H1 (cell line): Measurements from ENCODE around the gene DGUOK. TPM values are rescaled to one million over a fixed set of nuclear protein-coding genes. Genes with fewer than 3 reads are reported as not detected.

Experiments used
- CTCF ChIA-PET: fragments of 300-600 bp; sonication (Branson Sonifier 250); formaldehyde crosslinking; loops from one replicate; lab custom pipeline; 2021; ENCODE audit not compliant: partially characterized antibody; lab: Charles Lee
- POLR2A ChIA-PET: fragments of 300-600 bp; sonication (Branson Sonifier 250); formaldehyde crosslinking; loops from one replicate; lab custom pipeline; 2021; ENCODE audit warnings: inconsistent platforms; ENCODE audit not compliant: partially characterized antibody; lab: Charles Lee
- DNase-seq, 2 experiments: peaks; one replicate each; pipeline versions ENCODE4 v3.0.0 to v3.0.0-alpha.2; 2010 to 2022; ENCODE audit warnings: low spot score in 2 of 2, low read depth in 1 of 2, mixed read lengths in 1 of 2
- FAIRE-seq: peaks from 2 replicates; lab custom pipeline; 2011; peaks lifted over from hg19 to GRCh38; lab: Jason Lieb, UNC
- H2AFZ ChIP-seq: 2 replicates; pipeline ENCODE4 v1.8.1; 2012; ENCODE audit warnings: low read length, inconsistent platforms
- H2AK5ac ChIP-seq: 2 replicates; pipeline ENCODE4 v1.6.1; 2013; ENCODE audit warnings: low read depth, low read length
- H2BK120ac ChIP-seq: replicated peaks from 2 replicates; pipeline ENCODE3; 2013; ENCODE audit warnings: low read depth, low read length, inconsistent platforms
- H2BK12ac ChIP-seq: 2 replicates; pipeline ENCODE4 v1.6.1; 2013; ENCODE audit warnings: low read depth, low read length
- H2BK15ac ChIP-seq: 2 replicates; pipeline ENCODE4 v1.6.1; 2013; ENCODE audit warnings: low read length
- H2BK20ac ChIP-seq: 2 replicates; pipeline ENCODE4 v1.6.1; 2013; ENCODE audit warnings: low read length
- H2BK5ac ChIP-seq: 2 replicates; pipeline ENCODE4 v1.6.1; 2013; ENCODE audit warnings: low read depth, low read length
- H3K14ac ChIP-seq: 2 replicates; pipeline ENCODE4 v1.6.1; 2013; ENCODE audit warnings: inconsistent platforms; ENCODE audit not compliant: insufficient read length
- H3K18ac ChIP-seq: 2 replicates; pipeline ENCODE4 v1.6.1; 2013; ENCODE audit warnings: low read length; ENCODE audit errors: extremely low read depth
- H3K23ac ChIP-seq: 2 replicates; pipeline ENCODE4 v1.6.1; 2013; ENCODE audit warnings: inconsistent platforms; ENCODE audit not compliant: insufficient read length
- H3K23me2 ChIP-seq: 2 replicates; pipeline ENCODE4 v1.6.1; 2013; ENCODE audit warnings: low read depth, low read length
- H3K27ac ChIP-seq: 2 replicates; pipeline ENCODE4 v1.6.1; 2011; ENCODE audit warnings: low read depth, low read length, inconsistent platforms
- H3K27me3 ChIP-seq, 4 experiments: replicated peaks in 1 of 4; 1 replicate in 1 of 4; 2 replicates in 3 of 4; pipeline versions ENCODE4 v1.6.1 to v1.8.1; 2011 to 2013; ENCODE audit warnings: low read length in 3 of 4, mild to moderate bottlenecking in 3 of 4, inconsistent platforms in 2 of 4, mixed read lengths in 2 of 4, moderate library complexity in 1 of 4; ENCODE audit not compliant: control insufficient read depth in 3 of 4, insufficient read depth in 3 of 4; ENCODE audit errors: extremely low read depth in 1 of 4
- H3K36me3 ChIP-seq, 4 experiments: 2 replicates each; pipeline versions ENCODE4 v1.6.1 to v1.8.1; 2011 to 2013; ENCODE audit warnings: mild to moderate bottlenecking in 4 of 4, low read length in 3 of 4, moderate library complexity in 2 of 4, control low read depth in 1 of 4, inconsistent platforms in 1 of 4; ENCODE audit not compliant: insufficient read depth in 4 of 4, control insufficient read depth in 2 of 4
- H3K4ac ChIP-seq: replicated peaks from 2 replicates; pipeline ENCODE3; 2013; ENCODE audit warnings: low read length, low read depth, mixed read lengths, inconsistent platforms; ENCODE audit not compliant: insufficient read length
- H3K4me1 ChIP-seq, 4 experiments: replicated peaks in 1 of 4; 1 replicate in 1 of 4; 2 replicates in 3 of 4; pipeline versions ENCODE4 v1.6.1 to v1.8.1; 2011 to 2013; ENCODE audit warnings: low read length in 3 of 4, inconsistent platforms in 2 of 4, mixed read lengths in 1 of 4; ENCODE audit not compliant: insufficient read depth in 4 of 4, control insufficient read depth in 3 of 4
- H3K4me2 ChIP-seq, 2 experiments: 2 replicates each; pipeline versions ENCODE4 v1.6.1 to v1.8.1; 2011 to 2013; ENCODE audit warnings: low read depth in 2 of 2, low read length in 2 of 2, control low read depth in 1 of 2, inconsistent platforms in 1 of 2, mild to moderate bottlenecking in 1 of 2; ENCODE audit not compliant: insufficient read depth in 1 of 2
- H3K4me3 ChIP-seq, 4 experiments: fragments of 200-600, 300-600 bp in 1 of 4; sonication (generic), shearing (Covaris generic), sonication (Bioruptor Twin) in 1 of 4; 2 replicates each; pipeline versions ENCODE4 v1.5.1 to v1.8.1; 2011 to 2016; ENCODE audit warnings: low read length in 4 of 4, low read depth in 3 of 4, control low read depth in 2 of 4, inconsistent platforms in 2 of 4, mild to moderate bottlenecking in 2 of 4, mixed read lengths in 1 of 4, moderate library complexity in 1 of 4; ENCODE audit not compliant: insufficient read depth in 2 of 4; ENCODE audit errors: extremely low read depth in 1 of 4
- H3K56ac ChIP-seq: replicated peaks from 2 replicates; pipeline ENCODE3; 2013; ENCODE audit warnings: low read depth, mild to moderate bottlenecking, mixed read lengths, low read length, inconsistent platforms; ENCODE audit not compliant: insufficient read length
- H3K79me1 ChIP-seq: 2 replicates; pipeline ENCODE4 v1.6.1; 2013; ENCODE audit warnings: low read depth, low read length, control low read depth
- H3K79me2 ChIP-seq, 2 experiments: 2 replicates each; pipeline versions ENCODE4 v1.6.1 to v1.8.1; 2012 to 2013; ENCODE audit warnings: low read length in 2 of 2, mild to moderate bottlenecking in 2 of 2, inconsistent platforms in 1 of 2; ENCODE audit not compliant: insufficient read depth in 2 of 2, control insufficient read depth in 1 of 2
- H3K9ac ChIP-seq, 4 experiments: replicated peaks in 1 of 4; 1 replicate in 1 of 4; 2 replicates in 3 of 4; pipeline versions ENCODE4 v1.6.1 to v1.8.1; 2011 to 2013; ENCODE audit warnings: low read depth in 3 of 4, low read length in 3 of 4, control low read depth in 2 of 4, mild to moderate bottlenecking in 2 of 4, moderate library complexity in 2 of 4, inconsistent platforms in 1 of 4; ENCODE audit errors: extremely low read depth in 1 of 4
- H3K9me3 ChIP-seq, 2 experiments: 2 replicates each; pipeline versions ENCODE4 v1.6.1 to v1.8.1; 2012 to 2013; ENCODE audit warnings: mild to moderate bottlenecking in 2 of 2, moderate library complexity in 2 of 2, control low read depth in 1 of 2, inconsistent platforms in 1 of 2, low read depth in 1 of 2, low read length in 1 of 2, mixed read lengths in 1 of 2; ENCODE audit not compliant: insufficient read depth in 2 of 2
- H4K20me1 ChIP-seq, 2 experiments: replicated peaks in 1 of 2; 2 replicates each; pipeline versions ENCODE3 to v1.8.1; 2011 to 2013; ENCODE audit warnings: inconsistent platforms in 2 of 2, low read length in 2 of 2, mild to moderate bottlenecking in 1 of 2; ENCODE audit not compliant: insufficient read depth in 2 of 2, control insufficient read depth in 1 of 2
- H4K5ac ChIP-seq: 2 replicates; pipeline ENCODE4 v1.6.1; 2013; ENCODE audit warnings: low read length, low read depth, mixed read lengths, inconsistent platforms; ENCODE audit not compliant: insufficient read length
- H4K8ac ChIP-seq: 2 replicates; pipeline ENCODE4 v1.8.0; 2013; ENCODE audit warnings: mild to moderate bottlenecking, moderate library complexity, low read length, inconsistent platforms; ENCODE audit not compliant: insufficient read depth; ENCODE audit errors: extremely low read depth
- H4K91ac ChIP-seq: replicated peaks from 2 replicates; pipeline ENCODE3; 2013; ENCODE audit warnings: low read length, mixed read lengths, inconsistent platforms; ENCODE audit not compliant: insufficient read length
- BACH1 ChIP-seq: IDR thresholded peaks from 2 replicates; pipeline ENCODE4 v1.6.1; 2012; ENCODE audit warnings: low read length, improper control_type of control experiment
- BCL11A ChIP-seq, 2 experiments: IDR thresholded peaks; one replicate each; pipeline ENCODE4 v1.6.1; 2011; ENCODE audit warnings: low read depth in 2 of 2, low read length in 2 of 2, mild to moderate bottlenecking in 2 of 2
- CBX8 ChIP-seq: fragments of 300-800, 300-1000 bp; sonication (generic); IDR thresholded peaks from 2 replicates; pipeline ENCODE4 v1.7.1; 2016; ENCODE audit warnings: low read depth, low read length, borderline replicate concordance
- NANOG ChIP-seq: IDR thresholded peaks from 2 replicates; pipeline ENCODE4 v1.6.1; 2011; ENCODE audit warnings: low read length, low read depth, mild to moderate bottlenecking, inconsistent platforms; ENCODE audit not compliant: insufficient read depth, poor library complexity, severe bottlenecking
- POU5F1 ChIP-seq: IDR thresholded peaks from 2 replicates; pipeline ENCODE4 v1.6.1; 2011; ENCODE audit warnings: low read depth, mild to moderate bottlenecking, low read length, moderate library complexity
- RXRA ChIP-seq: IDR thresholded peaks from 2 replicates; pipeline ENCODE4 v1.6.1; 2011; ENCODE audit warnings: low read depth, mild to moderate bottlenecking, low read length, moderate library complexity; ENCODE audit not compliant: insufficient read depth
- SP1 ChIP-seq: IDR thresholded peaks from 2 replicates; pipeline ENCODE4 v1.6.1; 2011; ENCODE audit warnings: low read depth, low read length
- SRF ChIP-seq: IDR thresholded peaks from 2 replicates; pipeline ENCODE4 v1.6.1; 2011; ENCODE audit warnings: mild to moderate bottlenecking, low read depth, low read length, moderate library complexity
- WGBS, 2 experiments: shearing (Covaris generic) in 1 of 2; methylation state at CpG; one replicate each; pipeline versions ENCODE4 v1.1.6 to v1.1.7; 2013 to 2015; ENCODE audit warnings: low lambda C conversion rate in 2 of 2, mixed read lengths in 2 of 2, inconsistent platforms in 1 of 2, low coverage in 1 of 2, missing lambda C conversion rate in 1 of 2; ENCODE audit not compliant: insufficient replicate concordance in 2 of 2, insufficient coverage in 1 of 2, insufficient read length in 1 of 2; ENCODE audit errors: extremely low coverage in 1 of 2, missing lambda C conversion rate in 1 of 2; 5-methylcytosine and 5-hydroxymethylcytosine counted together
- polyA plus RNA-seq, 7 experiments: library from polyadenylated mRNA; depleted of rRNA in 3 of 7; stranded (reverse) in 5 of 7; unstranded in 2 of 7; fragments of >200 nt in 5 of 7; fragments of 200-250 nt in 2 of 7; gene quantifications; 1 replicate in 5 of 7; 2 replicates in 1 of 7; 4 replicates in 1 of 7; pipeline versions ENCODE4 v1.2.1 to v1.2.3, GENCODE V29; 2011 to 2013; ENCODE audit warnings: missing spikeins in 2 of 7, mixed read lengths in 2 of 7
- total RNA-seq: library from RNA; stranded (reverse); fragmentation: NEBNext Ultra II Directional; extraction: Animal tissue kit (Norgen Biotek cat#: 25700); gene quantifications from 2 replicates; pipeline ENCODE4 v1.2.1, GENCODE V29; 2021
- TF ChIP-seq, protein P1 (sequence below): IDR thresholded peaks from 2 replicates; pipeline ENCODE4 v1.6.1; 2011; ENCODE audit warnings: low read length, improper control_type of control experiment
- TF ChIP-seq, protein P2 (sequence below), 3 experiments: IDR thresholded peaks; 1 replicate in 2 of 3; 2 replicates in 1 of 3; pipeline versions ENCODE4 v1.5.1 to v1.6.1; 2011; ENCODE audit warnings: low read length in 3 of 3, mild to moderate bottlenecking in 3 of 3, inconsistent platforms in 2 of 3, low read depth in 1 of 3, moderate library complexity in 1 of 3; ENCODE audit not compliant: insufficient read depth in 1 of 3; ENCODE audit errors: control extremely low read depth in 1 of 3

DGUOK gene
- total and polyA plus RNA-seq, 2 of the 8 experiments (the other 6 are each of a cell fraction or from before 2014, with no cell fraction given): 110 to 168 TPM

DNA sequence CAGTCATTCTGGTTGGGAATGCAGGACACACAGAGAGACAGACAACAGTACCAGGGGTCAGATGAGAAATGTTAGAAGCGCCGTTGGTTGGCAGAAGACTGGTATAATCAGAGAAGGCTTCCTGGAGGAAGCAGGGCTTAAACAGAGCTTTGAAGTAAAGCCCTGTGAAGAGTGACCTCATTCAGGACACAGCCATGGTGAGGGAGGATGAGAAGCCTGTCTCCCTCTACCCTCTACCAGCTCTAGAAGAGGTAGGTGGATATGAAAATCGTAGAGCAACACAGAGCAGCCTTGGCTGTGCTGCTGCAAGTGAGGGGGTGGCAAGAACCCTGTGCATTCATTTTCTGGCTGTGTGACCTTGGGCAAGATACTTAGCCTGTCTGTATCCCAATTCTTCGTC is 72.3 kb downstream of the DGUOK start:
- Histone ChIP-seq H3K79me2 (peaks cover 0 to 76% of the 10 kb centered on the region in 2 experiments; a peak in 2 of 4 replicates), H4K5ac (no peak overlapping the region), H2AFZ (no peak overlapping the region), H4K8ac (no peak overlapping the region), H3K4ac (no peak overlapping the region), H3K56ac (no peak overlapping the region), H4K91ac (no peak overlapping the region), H3K36me3 (no peaks in the 10 kb centered on the region), H3K23me2 (peaks cover 2% of the 10 kb centered on the region; the same call in 1 of the 2 replicates), H3K27ac (no peak overlapping the region), H3K27me3 (no peaks in the 10 kb centered on the region), H2BK5ac (no peak overlapping the region), H2BK20ac (no peak overlapping the region), H2BK15ac (no peak overlapping the region), H3K9ac (no peak overlapping the region), H3K4me1 (peaks cover 12 to 28% (median 13%) of the 10 kb centered on the region in 4 experiments), H3K79me1 (peaks cover 11% of the 10 kb centered on the region), H3K18ac (no peak overlapping the region), H2BK12ac (no peak overlapping the region), H2AK5ac (no peak overlapping the region), H3K14ac (no peak overlapping the region), H3K4me3 (no peak overlapping the region), H3K23ac (no peak overlapping the region), H2BK120ac (no peak overlapping the region), H4K20me1 (peaks cover 31 to 54% of the 10 kb centered on the region in 2 experiments), H3K4me2 (no peak overlapping the region), H3K9me3 (no peaks in the 10 kb centered on the region)
- DNase-seq: no peak
- ChIA-PET POLR2A (interaction anchor here (2.2 kb wide), 1 partner anchor 10 kb away, joined by 8 read pairs; no protein-coding TSS in a partner anchor), CTCF (interaction anchor here (1.1 to 1.7 kb wide), 2 partner anchors 11 to 21 kb away, joined by 3 to 4 read pairs; no protein-coding TSS in a partner anchor)
- 93% methylated on average over 4 of the region's 4 CpGs; no CpG with 5 or more reads in 1 of the 2 experiments for WGBS, 2 experiments
- FAIRE-seq: no peak
- TF ChIP-seq, protein P1, sequence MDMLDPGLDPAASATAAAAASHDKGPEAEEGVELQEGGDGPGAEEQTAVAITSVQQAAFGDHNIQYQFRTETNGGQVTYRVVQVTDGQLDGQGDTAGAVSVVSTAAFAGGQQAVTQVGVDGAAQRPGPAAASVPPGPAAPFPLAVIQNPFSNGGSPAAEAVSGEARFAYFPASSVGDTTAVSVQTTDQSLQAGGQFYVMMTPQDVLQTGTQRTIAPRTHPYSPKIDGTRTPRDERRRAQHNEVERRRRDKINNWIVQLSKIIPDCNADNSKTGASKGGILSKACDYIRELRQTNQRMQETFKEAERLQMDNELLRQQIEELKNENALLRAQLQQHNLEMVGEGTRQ: no peak
- no peak for TF ChIP-seq POU5F1
- no peak for TF ChIP-seq BCL11A (IDR thresholded peaks at IDR 0.05; ENCODE audit: low read depth in 2 of 2, low read length in 2 of 2)
- no peak for TF ChIP-seq RXRA
- TF ChIP-seq NANOG: no peak
- no peak for TF ChIP-seq SP1
- TF ChIP-seq BACH1: no peak
- TF ChIP-seq CBX8: no peak
- TF ChIP-seq, protein P2, sequence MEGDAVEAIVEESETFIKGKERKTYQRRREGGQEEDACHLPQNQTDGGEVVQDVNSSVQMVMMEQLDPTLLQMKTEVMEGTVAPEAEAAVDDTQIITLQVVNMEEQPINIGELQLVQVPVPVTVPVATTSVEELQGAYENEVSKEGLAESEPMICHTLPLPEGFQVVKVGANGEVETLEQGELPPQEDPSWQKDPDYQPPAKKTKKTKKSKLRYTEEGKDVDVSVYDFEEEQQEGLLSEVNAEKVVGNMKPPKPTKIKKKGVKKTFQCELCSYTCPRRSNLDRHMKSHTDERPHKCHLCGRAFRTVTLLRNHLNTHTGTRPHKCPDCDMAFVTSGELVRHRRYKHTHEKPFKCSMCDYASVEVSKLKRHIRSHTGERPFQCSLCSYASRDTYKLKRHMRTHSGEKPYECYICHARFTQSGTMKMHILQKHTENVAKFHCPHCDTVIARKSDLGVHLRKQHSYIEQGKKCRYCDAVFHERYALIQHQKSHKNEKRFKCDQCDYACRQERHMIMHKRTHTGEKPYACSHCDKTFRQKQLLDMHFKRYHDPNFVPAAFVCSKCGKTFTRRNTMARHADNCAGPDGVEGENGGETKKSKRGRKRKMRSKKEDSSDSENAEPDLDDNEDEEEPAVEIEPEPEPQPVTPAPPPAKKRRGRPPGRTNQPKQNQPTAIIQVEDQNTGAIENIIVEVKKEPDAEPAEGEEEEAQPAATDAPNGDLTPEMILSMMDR (IDR thresholded peaks at IDR 0.05; ENCODE audit: control extremely low read depth in 1 of 3, insufficient read depth in 1 of 3, low read depth in 1 of 3, low read length in 3 of 3): no peak
- no peak for TF ChIP-seq SRF
